Esophagus squamous epithelium (tissue), 4 donors: Measurements from ENCODE around the gene NAA50.

Experiments used
- POLR2A ChIP-seq, 4 donors: fragments of 450-650 bp; IDR thresholded peaks; one replicate each; pipeline ENCODE4 v1.6.1; 2017; ENCODE audit warnings: antibody characterized with exemption in 4 of 4, mild to moderate bottlenecking in 4 of 4, moderate library complexity in 3 of 4
- TF ChIP-seq, protein P1 (sequence below), 6 experiments: fragments of 450-650 bp in 4 of 6; fragments of 200-600 bp in 2 of 6; sonication (generic) in 2 of 6; IDR thresholded peaks; one replicate each; pipeline ENCODE4 v1.5.1; 2016 to 2019; ENCODE audit warnings: antibody characterized with exemption in 6 of 6, mild to moderate bottlenecking in 4 of 6, moderate library complexity in 4 of 6

- TF ChIP-seq, protein P1, sequence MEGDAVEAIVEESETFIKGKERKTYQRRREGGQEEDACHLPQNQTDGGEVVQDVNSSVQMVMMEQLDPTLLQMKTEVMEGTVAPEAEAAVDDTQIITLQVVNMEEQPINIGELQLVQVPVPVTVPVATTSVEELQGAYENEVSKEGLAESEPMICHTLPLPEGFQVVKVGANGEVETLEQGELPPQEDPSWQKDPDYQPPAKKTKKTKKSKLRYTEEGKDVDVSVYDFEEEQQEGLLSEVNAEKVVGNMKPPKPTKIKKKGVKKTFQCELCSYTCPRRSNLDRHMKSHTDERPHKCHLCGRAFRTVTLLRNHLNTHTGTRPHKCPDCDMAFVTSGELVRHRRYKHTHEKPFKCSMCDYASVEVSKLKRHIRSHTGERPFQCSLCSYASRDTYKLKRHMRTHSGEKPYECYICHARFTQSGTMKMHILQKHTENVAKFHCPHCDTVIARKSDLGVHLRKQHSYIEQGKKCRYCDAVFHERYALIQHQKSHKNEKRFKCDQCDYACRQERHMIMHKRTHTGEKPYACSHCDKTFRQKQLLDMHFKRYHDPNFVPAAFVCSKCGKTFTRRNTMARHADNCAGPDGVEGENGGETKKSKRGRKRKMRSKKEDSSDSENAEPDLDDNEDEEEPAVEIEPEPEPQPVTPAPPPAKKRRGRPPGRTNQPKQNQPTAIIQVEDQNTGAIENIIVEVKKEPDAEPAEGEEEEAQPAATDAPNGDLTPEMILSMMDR (IDR thresholded peaks at IDR 0.05) = no peak
- TF ChIP-seq POLR2A (IDR thresholded peaks at IDR 0.05) = no peak
Observed at GRCh38 chr3:113717818-113718217, 28.2 kb downstream of the NAA50 start.
